Trophoblast cell (in vitro differentiated cells and primary cell): Measurements from ENCODE around the gene PYGL. TPM values are rescaled to one million over a fixed set of nuclear protein-coding genes. Genes with fewer than 3 reads are reported as not detected.
A peak's percentile ranks its signal among the peaks of the same experiment; 100 is the strongest.

Experiments used
- DNase-seq, 2 donors: peaks; one replicate each; pipeline ENCODE4 v3.0.0-alpha.2; 2016
- H2AFZ ChIP-seq: 2 replicates; pipeline ENCODE4 v1.6.1; 2013; ENCODE audit warnings: low read length, moderate library complexity, mild to moderate bottlenecking; ENCODE audit not compliant: insufficient read depth, poor library complexity
- H2AK5ac ChIP-seq: 2 replicates; pipeline ENCODE4 v1.6.1; 2013; ENCODE audit warnings: mild to moderate bottlenecking, low read length
- H2BK120ac ChIP-seq: 2 replicates; pipeline ENCODE4 v1.6.1; 2013; ENCODE audit warnings: low read length, mild to moderate bottlenecking, moderate library complexity; ENCODE audit not compliant: insufficient read depth, poor library complexity
- H2BK12ac ChIP-seq: 2 replicates; pipeline ENCODE4 v1.6.1; 2013; ENCODE audit warnings: mild to moderate bottlenecking, low read length, moderate library complexity
- H2BK5ac ChIP-seq: 2 replicates; pipeline ENCODE4 v1.6.1; 2013; ENCODE audit warnings: low read length, low read depth, moderate library complexity, mild to moderate bottlenecking; ENCODE audit not compliant: poor library complexity
- H3K14ac ChIP-seq: 2 replicates; pipeline ENCODE4 v1.6.1; 2013; ENCODE audit warnings: mild to moderate bottlenecking, low read length
- H3K18ac ChIP-seq: 2 replicates; pipeline ENCODE4 v1.6.1; 2013; ENCODE audit warnings: mild to moderate bottlenecking, low read length
- H3K23ac ChIP-seq: 2 replicates; pipeline ENCODE4 v1.6.1; 2013; ENCODE audit warnings: low read length
- H3K27ac ChIP-seq: 2 replicates; pipeline ENCODE4 v1.5.1; 2013; ENCODE audit warnings: low read depth, mild to moderate bottlenecking, inconsistent platforms, low read length, moderate library complexity
- H3K27me3 ChIP-seq: 2 replicates; pipeline ENCODE4 v1.6.1; 2013; ENCODE audit warnings: inconsistent platforms, mild to moderate bottlenecking, low read length, moderate library complexity; ENCODE audit not compliant: insufficient read depth
- H3K36me3 ChIP-seq, 2 experiments: 1 replicate in 1 of 2; 2 replicates in 1 of 2; pipeline ENCODE4 v1.6.1; 2013; ENCODE audit warnings: low read length in 2 of 2, mild to moderate bottlenecking in 2 of 2, moderate library complexity in 1 of 2; ENCODE audit not compliant: insufficient read depth in 2 of 2, control insufficient read depth in 1 of 2
- H3K4ac ChIP-seq: 2 replicates; pipeline ENCODE4 v1.6.1; 2013; ENCODE audit warnings: low read depth, mild to moderate bottlenecking, low read length, moderate library complexity
- H3K4me1 ChIP-seq, 2 experiments: 1 replicate in 1 of 2; 2 replicates in 1 of 2; pipeline ENCODE4 v1.6.1; 2013; ENCODE audit warnings: low read length in 2 of 2, mild to moderate bottlenecking in 2 of 2, moderate library complexity in 1 of 2; ENCODE audit not compliant: insufficient read depth in 2 of 2, control insufficient read depth in 1 of 2
- H3K4me2 ChIP-seq: 2 replicates; pipeline ENCODE4 v1.6.1; 2013; ENCODE audit warnings: inconsistent platforms, mild to moderate bottlenecking, low read length, moderate library complexity
- H3K4me3 ChIP-seq: 2 replicates; pipeline ENCODE4 v1.5.1; 2013; ENCODE audit warnings: mild to moderate bottlenecking, low read depth, low read length, inconsistent platforms
- H3K79me1 ChIP-seq: one replicate; pipeline ENCODE4 v1.6.1; 2013; ENCODE audit warnings: low read length
- H3K79me2 ChIP-seq: 2 replicates; pipeline ENCODE4 v1.6.1; 2013; ENCODE audit warnings: low read length, mild to moderate bottlenecking; ENCODE audit not compliant: control insufficient read depth, insufficient read depth, poor library complexity
- H3K9ac ChIP-seq: 2 replicates; pipeline ENCODE4 v1.6.1; 2013; ENCODE audit warnings: mild to moderate bottlenecking, low read length
- H3K9me3 ChIP-seq: 2 replicates; pipeline ENCODE4 v1.6.1; 2013; ENCODE audit warnings: low read depth, mild to moderate bottlenecking, control low read depth, inconsistent platforms, low read length; ENCODE audit not compliant: insufficient read depth
- H4K12ac ChIP-seq: 2 replicates; pipeline ENCODE4 v1.6.1; 2013; ENCODE audit warnings: low read depth, mild to moderate bottlenecking, low read length, moderate library complexity
- H4K8ac ChIP-seq: 2 replicates; pipeline ENCODE4 v1.6.1; 2013; ENCODE audit warnings: low read depth, mild to moderate bottlenecking, low read length, moderate library complexity
- H4K91ac ChIP-seq: one replicate; pipeline ENCODE4 v1.6.1; 2013; ENCODE audit warnings: low read depth, mild to moderate bottlenecking, low read length, moderate library complexity
- WGBS: extraction: QIAGEN DNeasy Blood & Tissue Kit; methylation state at CpG from one replicate; pipeline ENCODE4 v1.1.7; 2013; ENCODE audit warnings: missing lambda C conversion rate; ENCODE audit not compliant: insufficient read length, insufficient coverage; ENCODE audit errors: extremely low coverage; 5-methylcytosine and 5-hydroxymethylcytosine counted together
- polyA plus RNA-seq: library from polyadenylated mRNA; stranded (reverse); fragments of 200-250 nt; gene quantifications from 2 replicates; pipeline ENCODE4 v1.2.3, GENCODE V29; 2013

PYGL gene
- 14.9 and 16.2 TPM in 2 replicates for polyA plus RNA-seq

GRCh38 chr14:50943943-50944646 is at the start of gene PYGL:
Gene PYGL, minus strand, starts transcription at chr14:50944483. Its CDS starts 80 bp downstream, at chr14:50944403.
- Histone ChIP-seq H3K23ac (no peak within 1 kb of the TSS), H3K27me3 (no peaks in the 10 kb centered on the region), H3K9ac (peak within 1 kb of the TSS; percentile 59), H3K4me3 (peak within 1 kb of the TSS; percentile 80), H2AK5ac (no peak within 1 kb of the TSS), H3K36me3 (no peaks in the 10 kb centered on the region), H2BK12ac (no peak within 1 kb of the TSS), H3K14ac (peak within 1 kb of the TSS; percentile 15), H4K8ac (peak within 1 kb of the TSS; percentile 40), H3K79me1 (peaks cover 6% of the 10 kb centered on the region), H3K27ac (no peak within 1 kb of the TSS), H4K91ac (no peak within 1 kb of the TSS), H3K4me1 (peaks cover 0 to 14% of the 10 kb centered on the region in 2 experiments), H3K9me3 (peaks cover 4% of the 10 kb centered on the region), H3K4ac (no peak within 1 kb of the TSS), H4K12ac (peak within 1 kb of the TSS; percentile 22), H3K79me2 (peaks cover 2% of the 10 kb centered on the region), H2BK120ac (no peak within 1 kb of the TSS), H2AFZ (peak within 1 kb of the TSS; percentile 92), H3K18ac (peak within 1 kb of the TSS; percentile 60), H2BK5ac (no peak within 1 kb of the TSS), H3K4me2 (peak within 1 kb of the TSS; percentile 98)
- DNase-seq: peak; percentile 83 to 89
- no CpG with 5 or more reads among the region's 74 CpGs for WGBS

GRCh38 chr14:50985859-50986331 is 41.6 kb upstream of the PYGL start:
- Histone ChIP-seq H3K4me2 (no peak overlapping the region), H3K14ac (no peak overlapping the region), H2BK12ac (no peak overlapping the region), H3K36me3 (no peaks in the 10 kb centered on the region), H3K4ac (no peak overlapping the region), H3K23ac (no peak overlapping the region), H2AFZ (no peak overlapping the region), H3K27me3 (no peaks in the 10 kb centered on the region), H3K79me2 (no peaks in the 10 kb centered on the region), H3K9me3 (peaks cover 6% of the 10 kb centered on the region), H3K79me1 (no peaks in the 10 kb centered on the region), H3K9ac (no peak overlapping the region), H2AK5ac (no peak overlapping the region), H3K18ac (no peak overlapping the region), H3K27ac (no peak overlapping the region), H4K91ac (no peak overlapping the region), H4K8ac (no peak overlapping the region), H3K4me1 (peaks cover 4 to 9% of the 10 kb centered on the region in 2 experiments), H3K4me3 (no peak overlapping the region), H2BK120ac (no peak overlapping the region), H4K12ac (no peak overlapping the region), H2BK5ac (no peak overlapping the region)
- no peak for DNase-seq
- WGBS: no CpG with 5 or more reads among the region's 12 CpGs

- no peak overlapping the region for H2AFZ ChIP-seq
- H3K79me2 ChIP-seq: no peaks in the 10 kb centered on the region
- H3K9ac ChIP-seq: no peak overlapping the region
- no peaks in the 10 kb centered on the region for H3K27me3 ChIP-seq
- H3K9me3 ChIP-seq: peaks cover 6% of the 10 kb centered on the region
- H3K36me3 ChIP-seq: no peaks in the 10 kb centered on the region
- no peak overlapping the region for H3K14ac ChIP-seq
- H2AK5ac ChIP-seq: no peak overlapping the region
- H4K91ac ChIP-seq: no peak overlapping the region
- no peak for DNase-seq
- no peak overlapping the region for H2BK5ac ChIP-seq
- no peak overlapping the region for H3K27ac ChIP-seq
- peaks cover 4 to 9% of the 10 kb centered on the region in 2 experiments for H3K4me1 ChIP-seq
- WGBS: no CpG with 5 or more reads among the region's 13 CpGs
- H4K8ac ChIP-seq: no peak overlapping the region
- H4K12ac ChIP-seq: no peak overlapping the region
- H3K4ac ChIP-seq: no peak overlapping the region
- H3K23ac ChIP-seq: no peak overlapping the region
- no peaks in the 10 kb centered on the region for H3K79me1 ChIP-seq
- no peak overlapping the region for H2BK12ac ChIP-seq
- no peak overlapping the region for H3K4me2 ChIP-seq
- H3K18ac ChIP-seq: no peak overlapping the region
- H3K4me3 ChIP-seq: no peak overlapping the region
- no peak overlapping the region for H2BK120ac ChIP-seq
Measured at GRCh38 chr14:50985124-50985858, 41.0 kb upstream of the PYGL start.

GRCh38 chr14:50984036-50984710 is 39.9 kb upstream of the PYGL start:
- DNase-seq: no peak
- no peak overlapping the region for H4K8ac ChIP-seq
- H2BK120ac ChIP-seq: no peak overlapping the region
- no peak overlapping the region for H3K23ac ChIP-seq
- no peaks in the 10 kb centered on the region for H3K79me1 ChIP-seq
- no peak overlapping the region for H3K4ac ChIP-seq
- peaks cover 6% of the 10 kb centered on the region for H3K9me3 ChIP-seq
- no peak overlapping the region for H3K27ac ChIP-seq
- H3K36me3 ChIP-seq: no peaks in the 10 kb centered on the region
- no peaks in the 10 kb centered on the region for H3K79me2 ChIP-seq
- peaks cover 4 to 9% of the 10 kb centered on the region in 2 experiments for H3K4me1 ChIP-seq
- no peak overlapping the region for H4K91ac ChIP-seq
- WGBS: no CpG with 5 or more reads among the region's 2 CpGs
- H4K12ac ChIP-seq: no peak overlapping the region
- H2AK5ac ChIP-seq: no peak overlapping the region
- no peak overlapping the region for H3K14ac ChIP-seq
- no peak overlapping the region for H3K4me2 ChIP-seq
- no peak overlapping the region for H3K18ac ChIP-seq
- no peak overlapping the region for H3K9ac ChIP-seq
- no peak overlapping the region for H2BK12ac ChIP-seq
- no peaks in the 10 kb centered on the region for H3K27me3 ChIP-seq
- no peak overlapping the region for H3K4me3 ChIP-seq
- no peak overlapping the region for H2BK5ac ChIP-seq
- H2AFZ ChIP-seq: no peak overlapping the region
